ENCODE measurements around the gene SGCE. TPM values are rescaled to one million over a fixed set of nuclear protein-coding genes. Genes with fewer than 3 reads are reported as not detected.
A peak's percentile ranks its signal among the peaks of the same experiment; 100 is the strongest.

The SGCE gene
- total RNA-seq, 3 donors from 2014 or later: 90.7 to 107 (median 92.2) TPM

DNA sequence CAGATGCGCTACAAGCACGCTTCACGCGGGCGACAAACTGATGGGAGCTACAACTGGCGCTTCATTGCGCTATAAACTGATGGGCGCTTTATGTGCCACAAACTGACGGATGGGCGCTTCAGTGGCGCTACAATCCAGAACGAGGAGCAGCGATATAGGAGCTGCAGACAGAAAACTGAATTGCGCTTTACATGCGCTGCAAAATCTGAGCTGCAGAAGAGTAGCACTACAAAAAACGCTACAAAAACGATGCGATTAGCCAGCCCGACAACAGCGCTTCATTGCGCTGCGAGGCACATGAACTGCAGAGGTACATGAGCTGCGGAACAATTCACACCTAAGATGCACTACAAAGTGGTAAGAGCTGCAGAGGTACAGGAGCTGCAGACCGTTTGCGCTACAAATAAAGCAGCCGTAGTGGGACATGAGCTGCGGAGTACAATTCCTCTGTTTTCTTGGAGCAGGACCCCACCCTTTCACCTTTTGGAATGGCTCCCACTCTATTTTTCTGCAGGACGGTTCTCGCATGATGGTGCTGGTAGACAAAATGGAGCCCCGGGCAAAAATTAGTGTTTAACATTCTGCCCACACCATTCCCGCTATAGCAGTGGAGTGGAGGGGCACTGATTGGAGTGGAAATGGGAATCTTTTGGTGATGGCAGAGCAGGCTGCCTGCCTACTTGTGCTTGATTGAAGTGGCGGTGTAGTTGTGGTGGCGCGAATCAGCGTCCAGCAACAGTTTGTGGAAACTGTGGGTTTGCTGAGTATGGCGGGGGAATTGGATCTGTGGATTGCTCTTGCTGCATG, 1.2 kb upstream of the SGCE start:
- intact Hi-C loops (cut with DNase I; ENCODE audit: low total_unique reads): no loop called here
- Histone ChIP-seq H3K4me3 (peak overlapping the region; percentile 58 to 83 (median 66)), H3K4me1 (no peaks in the 10 kb centered on the region), H3K27ac (peak overlapping the region in 1 of 2 donors; percentile 41), H3K9me3 (no peaks in the 10 kb centered on the region), H3K27me3 (no peaks in the 10 kb centered on the region), H3K36me3 (no peaks in the 10 kb centered on the region)
- DNase-seq (ENCODE audit: low spot score in 2 of 2): no peak
- TF ChIP-seq CTCF (IDR thresholded peaks at IDR 0.05) (no peak), POLR2AphosphoS5 (IDR thresholded peaks at IDR 0.05) (no peak), POLR2A (IDR thresholded peaks at IDR 0.05) (no peak)

DNA sequence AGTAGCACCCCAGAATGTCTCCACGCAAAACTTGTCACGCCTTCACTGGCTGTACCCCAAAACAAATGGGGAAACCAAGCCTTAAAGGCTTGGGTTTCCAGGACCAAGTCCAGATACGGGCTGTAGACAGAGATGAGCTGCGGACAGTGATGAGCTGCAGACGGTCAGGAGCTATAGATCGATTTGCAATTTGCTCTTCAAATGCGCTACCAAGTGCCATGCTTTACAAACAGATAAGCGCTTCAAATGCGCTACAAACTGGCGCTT, 658 bp upstream of the SGCE start:
- Histone ChIP-seq H3K27ac (peak overlapping the region in 1 of 2 donors; percentile 88), H3K9me3 (no peaks in the 10 kb centered on the region), H3K27me3 (no peaks in the 10 kb centered on the region), H3K4me3 (peak overlapping the region; percentile 58 to 83 (median 66)), H3K4me1 (no peaks in the 10 kb centered on the region), H3K36me3 (no peaks in the 10 kb centered on the region)
- TF ChIP-seq POLR2AphosphoS5 (IDR thresholded peaks at IDR 0.05) (no peak), CTCF (IDR thresholded peaks at IDR 0.05) (no peak), POLR2A (IDR thresholded peaks at IDR 0.05) (no peak)
- DNase-seq (ENCODE audit: low spot score in 2 of 2): no peak
- intact Hi-C loops (cut with DNase I; ENCODE audit: low total_unique reads): no loop called here

GRCh38 chr7:94655126-94655847, 646 bp downstream of the SGCE start:
- Histone ChIP-seq H3K36me3 (no peaks in the 10 kb centered on the region), H3K4me3 (peak overlapping the region; percentile 58 to 83 (median 66)), H3K4me1 (no peaks in the 10 kb centered on the region), H3K27me3 (no peaks in the 10 kb centered on the region), H3K27ac (peak overlapping the region; percentile 88 to 95), H3K9me3 (no peaks in the 10 kb centered on the region)
- DNase-seq (ENCODE audit: low spot score in 2 of 2): no peak
- intact Hi-C loops (cut with DNase I; ENCODE audit: low total_unique reads): no loop called here
- TF ChIP-seq POLR2A (IDR thresholded peaks at IDR 0.05) (no peak), POLR2AphosphoS5 (IDR thresholded peaks at IDR 0.05) (peak in 1 of 3 donors; percentile 13)

DNA sequence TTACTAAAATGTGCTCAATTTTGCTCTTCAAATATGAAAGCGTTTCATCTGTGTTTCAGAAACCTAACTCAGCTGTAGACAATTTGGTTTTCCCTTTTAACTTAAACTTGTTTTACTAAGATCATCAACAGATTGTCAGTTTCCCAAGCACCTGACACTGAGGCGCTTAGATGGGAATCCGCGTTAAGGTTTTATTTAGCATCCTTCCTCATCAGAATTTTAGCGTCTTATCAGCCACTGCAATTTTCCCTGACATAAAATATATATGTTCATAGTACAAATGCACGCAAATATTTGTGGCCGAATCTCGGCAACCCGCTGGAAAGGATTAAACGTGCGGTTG, 1.2 kb downstream of the SGCE start:
- DNase-seq (ENCODE audit: low spot score in 2 of 2): no peak
- no peaks in the 10 kb centered on the region for H3K4me1 ChIP-seq
- intact Hi-C loops (cut with DNase I; ENCODE audit: low total_unique reads): no loop called here
- H3K36me3 ChIP-seq: no peaks in the 10 kb centered on the region
- peak overlapping the region; percentile 88 to 95 for H3K27ac ChIP-seq
- no peak for TF ChIP-seq CTCF (IDR thresholded peaks at IDR 0.05)
- no peak for TF ChIP-seq POLR2AphosphoS5 (IDR thresholded peaks at IDR 0.05)
- no peak for TF ChIP-seq POLR2A (IDR thresholded peaks at IDR 0.05)
- H3K4me3 ChIP-seq: peak overlapping the region; percentile 58 to 83 (median 66)
- no peaks in the 10 kb centered on the region for H3K9me3 ChIP-seq
- no peaks in the 10 kb centered on the region for H3K27me3 ChIP-seq

DNA sequence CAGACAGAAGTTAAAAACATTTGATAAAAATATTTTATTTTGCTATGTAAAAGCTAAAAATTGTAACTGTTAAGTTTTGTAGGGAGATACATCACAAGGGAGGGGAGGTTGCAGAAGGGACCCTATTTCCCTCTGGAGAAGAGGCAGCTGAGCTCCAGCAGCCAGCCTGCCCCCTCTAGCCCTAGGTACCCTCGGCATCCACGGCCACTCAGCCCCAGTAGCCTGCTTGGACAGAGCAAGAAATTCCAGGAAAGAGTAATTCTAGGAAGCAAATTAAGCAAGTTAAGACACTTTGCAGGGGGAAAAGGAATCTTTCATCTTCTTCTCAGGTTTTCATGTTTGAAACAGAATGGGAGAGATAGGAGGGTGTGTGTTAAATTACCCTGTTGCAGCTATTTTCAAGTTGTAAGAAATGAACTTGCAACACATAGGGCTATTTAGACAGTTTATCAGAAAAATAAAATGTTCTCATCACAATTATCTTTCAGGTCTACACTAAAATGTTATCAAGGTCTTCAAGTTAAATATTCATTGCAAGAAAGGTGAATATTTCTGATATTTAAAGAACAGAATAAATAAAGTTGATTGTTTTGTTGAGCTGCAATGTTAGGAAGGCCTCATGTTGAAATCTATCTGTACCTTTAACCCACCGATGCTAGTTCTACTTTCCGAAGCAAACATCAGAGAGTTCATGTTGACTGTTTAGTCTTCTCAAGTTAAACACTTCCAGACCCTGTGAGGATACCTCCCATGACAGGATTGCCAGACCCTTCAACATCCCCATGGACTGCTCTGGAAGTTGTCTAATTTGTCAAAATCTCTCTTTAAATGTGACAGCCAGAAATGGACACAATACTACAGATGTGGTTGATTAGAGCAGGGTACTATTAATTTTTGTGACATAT, 5.5 kb downstream of the SGCE start:
- Histone ChIP-seq H3K9me3 (no peaks in the 10 kb centered on the region), H3K4me3 (peak overlapping the region in 1 of 3 donors; percentile 9), H3K27ac (no peak overlapping the region), H3K27me3 (no peaks in the 10 kb centered on the region), H3K4me1 (no peaks in the 10 kb centered on the region), H3K36me3 (no peaks in the 10 kb centered on the region)
- DNase-seq (ENCODE audit: low spot score in 2 of 2): no peak
- TF ChIP-seq POLR2A (IDR thresholded peaks at IDR 0.05) (no peak), POLR2AphosphoS5 (IDR thresholded peaks at IDR 0.05) (no peak), CTCF (IDR thresholded peaks at IDR 0.05) (no peak)
- intact Hi-C loops (cut with DNase I; ENCODE audit: low total_unique reads): no loop called here
